PC-9 (cell line): ENCODE data around the gene SLC25A41. TPM values are rescaled to one million over a fixed set of nuclear protein-coding genes. Genes with fewer than 3 reads are reported as not detected.

Source experiments
- BruUV-seq: library from RNA; stranded (reverse); fragments of 400-500 nt; replicated peaks from 2 replicates; lab custom pipeline; 2021; lab: Mats Ljungman, UMichigan
- CTCF ChIA-PET: fragments of 300-600 bp; sonication (Branson Sonifier 250); formaldehyde crosslinking; loops from one replicate; lab custom pipeline; 2022; ENCODE audit warnings: antibody characterized with exemption; lab: Charles Lee
- POLR2A ChIA-PET: fragments of 300-600 bp; sonication (Branson Sonifier 250); formaldehyde crosslinking; loops from one replicate; lab custom pipeline; 2022; ENCODE audit warnings: antibody characterized with exemption; ENCODE audit not compliant: unreplicated experiment; lab: Charles Lee
- DNase-seq, 2 experiments: peaks; one replicate each; pipeline versions ENCODE4 v3.0.0 to v3.0.0-alpha.2; 2015 to 2022; ENCODE audit warnings: mixed read lengths in 1 of 2
- H2AFZ ChIP-seq: fragments of 200-600 bp; sonication (generic); 2 replicates; pipeline ENCODE4 v1.8.1; 2017; ENCODE audit warnings: antibody characterized with exemption
- H3F3A ChIP-seq: fragments of 200-600 bp; sonication (generic); 2 replicates; pipeline ENCODE4 v1.8.1; 2017; ENCODE audit warnings: antibody characterized with exemption, mild to moderate bottlenecking, low read depth; ENCODE audit not compliant: insufficient read depth
- H3K27ac ChIP-seq: fragments of 200-600 bp; sonication (generic); 2 replicates; pipeline ENCODE4 v1.6.1; 2016; ENCODE audit warnings: mixed run types
- H3K27me3 ChIP-seq: fragments of 200-600 bp; sonication (generic); 2 replicates; pipeline ENCODE4 v1.6.1; 2016; ENCODE audit warnings: low read depth, mixed run types; ENCODE audit not compliant: insufficient read depth
- H3K36me3 ChIP-seq: fragments of 200-600 bp; sonication (generic); 2 replicates; pipeline ENCODE4 v1.6.1; 2016; ENCODE audit warnings: low read depth, mixed run types
- H3K4me1 ChIP-seq: fragments of 200-600 bp; sonication (generic); replicated peaks from 2 replicates; pipeline ENCODE4 v1.6.1; 2016; ENCODE audit warnings: mixed run types; ENCODE audit not compliant: insufficient read depth
- H3K4me2 ChIP-seq: fragments of 200-600 bp; sonication (generic); 2 replicates; pipeline ENCODE4 v1.6.1; 2017; ENCODE audit warnings: mixed run types
- H3K4me3 ChIP-seq: fragments of 200-600 bp; sonication (generic); 2 replicates; pipeline ENCODE4 v1.6.1; 2016; ENCODE audit warnings: mixed run types
- H3K79me2 ChIP-seq: fragments of 200-600 bp; sonication (generic); 2 replicates; pipeline ENCODE4 v1.6.1; 2017; ENCODE audit warnings: low read depth, mixed run types
- H3K9me2 ChIP-seq: fragments of 200-600 bp; sonication (generic); 2 replicates; pipeline ENCODE4 v1.8.1; 2017; ENCODE audit warnings: mild to moderate bottlenecking; ENCODE audit not compliant: insufficient read depth
- H3K9me3 ChIP-seq: fragments of 200-600 bp; sonication (generic); 2 replicates; pipeline ENCODE4 v1.8.1; 2016; ENCODE audit warnings: low read depth; ENCODE audit not compliant: insufficient read depth
- H4K20me1 ChIP-seq: fragments of 200-600 bp; sonication (generic); 2 replicates; pipeline ENCODE4 v1.8.1; 2017; ENCODE audit not compliant: insufficient read depth
- EZH2 ChIP-seq: fragments of 200-600 bp; sonication (generic); IDR thresholded peaks from 2 replicates; pipeline ENCODE4 v1.8.0; 2017; ENCODE audit warnings: antibody characterized with exemption, low read depth
- intact Hi-C: fragments of 100-400 bp; cut with micrococcal nuclease; formaldehyde crosslinking; loops from one replicate; pipeline ENCODE4 v1.10.0; 2022; ENCODE audit not compliant: unreplicated experiment
- total RNA-seq: library from RNA; stranded (reverse); gene quantifications from 2 replicates; pipeline ENCODE4 v1.2.3, GENCODE V29; 2021
- TF ChIP-seq, protein P1 (sequence below): fragments of 200-600 bp; sonication (generic); conservative IDR thresholded peaks from 2 replicates; pipeline ENCODE4 v1.6.1; 2017; ENCODE audit warnings: mixed run types, antibody characterized with exemption, mild to moderate bottlenecking, moderate library complexity

Gene SLC25A41
- total RNA-seq, 1 experiment from 2014 or later, result not detected

DNA sequence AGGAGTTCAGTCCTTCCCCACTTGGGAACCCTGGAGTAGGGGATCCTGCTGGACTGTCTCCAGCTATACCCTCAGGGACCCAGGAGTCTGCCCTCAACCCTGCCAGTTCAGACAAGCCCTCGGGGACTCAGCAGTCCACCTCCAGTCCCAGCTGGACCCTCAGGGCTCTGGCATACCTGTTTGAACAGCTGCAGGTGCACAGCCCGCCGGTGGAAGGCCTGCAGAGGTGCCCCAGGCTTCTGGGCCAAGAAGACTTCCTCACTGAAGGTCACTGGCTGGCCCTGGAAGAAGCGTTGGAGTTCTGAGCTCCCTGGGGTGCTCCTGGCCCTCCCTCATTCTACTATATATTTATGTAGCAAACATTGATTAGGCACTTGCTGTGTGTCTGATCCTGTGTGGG, 39.1 kb upstream of the SLC25A41 start:
- no peaks in the 10 kb centered on the region for H3K36me3 ChIP-seq
- ChIA-PET CTCF (no interaction called here), POLR2A (no interaction called here)
- BruUV-seq, result no TSS peak
- no peak overlapping the region for H3K27ac ChIP-seq
- H3K4me3 ChIP-seq, result no peak overlapping the region
- no peaks in the 10 kb centered on the region for H3K27me3 ChIP-seq
- H3K79me2 ChIP-seq, result no peaks in the 10 kb centered on the region
- H2AFZ ChIP-seq, result no peak overlapping the region
- peaks cover 9% of the 10 kb centered on the region; the same call in 1 of the 2 replicates for H3K4me1 ChIP-seq
- TF ChIP-seq, protein P1, sequence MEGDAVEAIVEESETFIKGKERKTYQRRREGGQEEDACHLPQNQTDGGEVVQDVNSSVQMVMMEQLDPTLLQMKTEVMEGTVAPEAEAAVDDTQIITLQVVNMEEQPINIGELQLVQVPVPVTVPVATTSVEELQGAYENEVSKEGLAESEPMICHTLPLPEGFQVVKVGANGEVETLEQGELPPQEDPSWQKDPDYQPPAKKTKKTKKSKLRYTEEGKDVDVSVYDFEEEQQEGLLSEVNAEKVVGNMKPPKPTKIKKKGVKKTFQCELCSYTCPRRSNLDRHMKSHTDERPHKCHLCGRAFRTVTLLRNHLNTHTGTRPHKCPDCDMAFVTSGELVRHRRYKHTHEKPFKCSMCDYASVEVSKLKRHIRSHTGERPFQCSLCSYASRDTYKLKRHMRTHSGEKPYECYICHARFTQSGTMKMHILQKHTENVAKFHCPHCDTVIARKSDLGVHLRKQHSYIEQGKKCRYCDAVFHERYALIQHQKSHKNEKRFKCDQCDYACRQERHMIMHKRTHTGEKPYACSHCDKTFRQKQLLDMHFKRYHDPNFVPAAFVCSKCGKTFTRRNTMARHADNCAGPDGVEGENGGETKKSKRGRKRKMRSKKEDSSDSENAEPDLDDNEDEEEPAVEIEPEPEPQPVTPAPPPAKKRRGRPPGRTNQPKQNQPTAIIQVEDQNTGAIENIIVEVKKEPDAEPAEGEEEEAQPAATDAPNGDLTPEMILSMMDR, result no peak
- TF ChIP-seq EZH2, result no peak
- H3K9me3 ChIP-seq, result no peaks in the 10 kb centered on the region
- no peaks in the 10 kb centered on the region; the same call in 1 of the 2 replicates for H3F3A ChIP-seq
- intact Hi-C loops, result no loop called here
- H3K4me2 ChIP-seq, result 0 out of 2 replicates have a peak overlapping the region, but pooled peaks have one; percentile 4
- no peaks in the 10 kb centered on the region for H4K20me1 ChIP-seq
- H3K9me2 ChIP-seq, result no peaks in the 10 kb centered on the region
- peak in 1 of 2 experiments; percentile 39 for DNase-seq

GRCh38 chr19:6471076-6471475, 37.5 kb upstream of the SLC25A41 start:
- Histone ChIP-seq H3K4me1 (peaks cover 9% of the 10 kb centered on the region; the same call in 1 of the 2 replicates), H4K20me1 (no peaks in the 10 kb centered on the region), H3F3A (no peaks in the 10 kb centered on the region; the same call in 1 of the 2 replicates), H3K36me3 (no peaks in the 10 kb centered on the region), H3K4me3 (no peak overlapping the region), H3K9me3 (no peaks in the 10 kb centered on the region), H3K79me2 (no peaks in the 10 kb centered on the region), H3K27ac (no peak overlapping the region), H3K9me2 (no peaks in the 10 kb centered on the region), H2AFZ (no peak overlapping the region), H3K27me3 (no peaks in the 10 kb centered on the region), H3K4me2 (no peak overlapping the region)
- no peak for DNase-seq
- BruUV-seq, result no TSS peak
- ChIA-PET POLR2A (no interaction called here), CTCF (no interaction called here)
- TF ChIP-seq, protein P1, result no peak
- TF ChIP-seq EZH2, result no peak
- intact Hi-C loops, result no loop called here

DNA sequence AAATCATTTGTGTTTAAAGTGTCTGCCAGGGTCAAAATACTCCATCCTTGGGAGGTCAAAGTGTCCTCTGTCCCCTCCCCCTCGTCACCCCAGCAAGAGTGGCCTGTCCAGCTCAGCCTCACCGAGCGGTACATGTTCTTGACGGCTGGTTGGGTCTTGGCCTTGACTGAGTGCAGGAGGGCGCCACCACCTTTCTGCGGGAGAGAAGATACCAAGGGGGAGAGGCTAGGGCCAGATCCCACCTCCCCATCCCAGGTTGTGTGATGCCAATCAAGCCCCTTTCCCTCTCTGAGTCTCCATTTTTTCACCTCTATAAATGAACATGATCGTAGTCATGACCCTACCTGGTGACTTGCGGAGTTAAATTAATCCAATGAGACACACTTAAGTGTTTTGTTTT, 36.6 kb upstream of the SLC25A41 start:
- BruUV-seq, result no TSS peak
- intact Hi-C loops, result no loop called here

More for the DNA sequence above, 36.6 kb upstream of the SLC25A41 start:
- Histone ChIP-seq H3K27me3 (no peaks in the 10 kb centered on the region), H3K9me2 (no peaks in the 10 kb centered on the region), H3K79me2 (peaks cover 7% of the 10 kb centered on the region), H2AFZ (no peak overlapping the region), H4K20me1 (no peaks in the 10 kb centered on the region), H3K4me1 (peaks cover 13% of the 10 kb centered on the region), H3K4me3 (no peak overlapping the region), H3K9me3 (no peaks in the 10 kb centered on the region), H3K4me2 (no peak overlapping the region), H3F3A (no peaks in the 10 kb centered on the region; the same call in 1 of the 2 replicates), H3K27ac (no peak overlapping the region), H3K36me3 (no peaks in the 10 kb centered on the region)
- ChIA-PET CTCF (no interaction called here), POLR2A (no interaction called here)
- DNase-seq, result no peak
- TF ChIP-seq, protein P1, result no peak
- no peak for TF ChIP-seq EZH2
